ENCODE results near the gene DGKI. TPM values are rescaled to one million over a fixed set of nuclear protein-coding genes. Genes with fewer than 3 reads are reported as not detected.

DGKI gene
- total RNA-seq, 4 donors from 2014 or later: 0.42 to 6.2 (median 2.0) TPM

DNA sequence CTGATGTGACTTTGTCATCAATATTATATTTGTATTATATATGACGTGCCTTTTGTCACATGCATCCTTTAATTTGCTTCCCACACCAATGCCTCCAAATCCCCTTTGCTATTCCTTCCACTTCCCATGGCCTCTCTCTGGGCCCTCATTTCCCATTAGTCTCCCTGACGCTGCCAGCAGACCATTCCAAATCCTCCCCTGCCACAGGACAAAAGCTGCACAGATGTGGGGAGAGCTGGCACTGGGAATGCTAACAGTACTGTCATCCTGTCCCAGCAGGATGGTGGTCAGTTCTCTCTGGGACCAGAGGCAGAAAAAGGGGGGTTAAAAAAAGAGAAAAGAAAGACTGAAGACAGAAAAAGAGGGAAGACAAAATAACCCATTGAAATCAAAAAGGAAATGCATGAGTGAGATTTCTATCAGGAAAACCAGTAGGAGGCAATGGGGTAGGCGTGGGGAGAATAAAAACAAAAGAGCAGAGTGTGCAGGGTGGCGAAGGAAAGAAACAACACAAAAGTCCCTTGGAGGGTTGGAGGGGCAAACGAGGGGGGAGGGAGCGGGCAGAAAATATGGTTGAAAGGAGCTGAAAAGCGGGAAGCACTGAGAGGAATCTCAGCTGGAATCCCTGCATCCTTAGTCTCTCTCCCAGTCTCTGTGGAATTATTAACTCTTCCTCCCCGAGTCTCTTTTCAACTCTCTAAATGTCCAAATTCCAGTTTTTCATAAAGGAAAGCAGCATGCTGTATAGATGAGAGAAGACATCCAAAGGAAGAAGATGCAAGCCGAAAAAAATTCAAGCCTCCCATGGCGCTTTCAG, 444.0 kb downstream of the DGKI start:
- TF ChIP-seq, protein P1, sequence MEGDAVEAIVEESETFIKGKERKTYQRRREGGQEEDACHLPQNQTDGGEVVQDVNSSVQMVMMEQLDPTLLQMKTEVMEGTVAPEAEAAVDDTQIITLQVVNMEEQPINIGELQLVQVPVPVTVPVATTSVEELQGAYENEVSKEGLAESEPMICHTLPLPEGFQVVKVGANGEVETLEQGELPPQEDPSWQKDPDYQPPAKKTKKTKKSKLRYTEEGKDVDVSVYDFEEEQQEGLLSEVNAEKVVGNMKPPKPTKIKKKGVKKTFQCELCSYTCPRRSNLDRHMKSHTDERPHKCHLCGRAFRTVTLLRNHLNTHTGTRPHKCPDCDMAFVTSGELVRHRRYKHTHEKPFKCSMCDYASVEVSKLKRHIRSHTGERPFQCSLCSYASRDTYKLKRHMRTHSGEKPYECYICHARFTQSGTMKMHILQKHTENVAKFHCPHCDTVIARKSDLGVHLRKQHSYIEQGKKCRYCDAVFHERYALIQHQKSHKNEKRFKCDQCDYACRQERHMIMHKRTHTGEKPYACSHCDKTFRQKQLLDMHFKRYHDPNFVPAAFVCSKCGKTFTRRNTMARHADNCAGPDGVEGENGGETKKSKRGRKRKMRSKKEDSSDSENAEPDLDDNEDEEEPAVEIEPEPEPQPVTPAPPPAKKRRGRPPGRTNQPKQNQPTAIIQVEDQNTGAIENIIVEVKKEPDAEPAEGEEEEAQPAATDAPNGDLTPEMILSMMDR (IDR thresholded peaks at IDR 0.05): no peak
- TF ChIP-seq EP300 (IDR thresholded peaks at IDR 0.05) (no peak), POLR2AphosphoS5 (IDR thresholded peaks at IDR 0.05) (no peak), POLR2A (IDR thresholded peaks at IDR 0.05) (no peak)
- WGBS: 48% methylated on average over 10 of the region's 10 CpGs
- H3K27ac ChIP-seq: no peak overlapping the region

DNA sequence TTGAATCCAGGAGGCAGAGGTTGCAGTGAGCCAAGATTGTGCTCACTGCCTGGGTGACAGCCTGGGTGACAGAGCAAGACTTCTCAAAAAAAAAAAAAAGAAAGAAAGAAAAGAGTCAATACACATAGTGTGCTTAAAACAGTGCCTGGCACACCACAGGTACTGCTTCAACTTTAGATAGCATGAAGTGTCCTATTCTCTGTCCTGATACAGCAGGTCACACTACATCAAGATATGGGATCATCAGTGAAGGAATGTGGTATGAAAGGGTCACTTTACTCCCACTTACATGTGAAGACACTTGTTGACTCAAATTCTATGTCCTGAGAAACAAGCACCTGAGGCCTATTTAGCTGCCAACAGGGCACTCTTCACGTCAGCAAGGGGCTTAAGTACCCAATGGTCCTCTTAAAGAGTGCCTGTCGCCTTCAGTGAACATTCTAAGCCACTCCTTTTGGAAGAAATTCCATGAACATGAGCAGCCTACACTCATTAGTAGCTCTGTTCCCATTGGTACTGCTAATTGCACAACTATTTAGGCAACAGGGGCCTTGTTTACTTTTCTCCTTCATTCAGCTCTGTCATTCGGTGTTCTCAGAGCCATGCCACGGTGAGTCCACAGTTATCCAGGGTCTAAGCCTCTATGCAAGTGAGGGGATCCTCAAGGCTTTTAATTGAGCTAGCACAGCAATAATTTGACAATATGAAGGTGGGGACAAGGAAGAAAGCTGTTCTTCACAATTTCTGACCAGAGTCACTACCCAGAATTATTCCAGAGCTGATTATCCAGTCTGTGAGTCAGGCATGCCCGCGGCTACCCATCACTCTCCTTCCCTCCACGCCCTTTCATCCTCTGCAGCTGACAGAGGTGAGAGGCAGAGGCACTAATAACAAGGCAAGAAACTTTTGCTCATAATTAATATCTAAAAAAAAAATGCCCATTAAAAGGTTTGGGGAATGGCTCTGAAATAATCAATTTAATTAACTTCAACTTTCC, 446.6 kb downstream of the DGKI start:
- no peak for TF ChIP-seq POLR2AphosphoS5 (IDR thresholded peaks at IDR 0.05)
- TF ChIP-seq POLR2A (IDR thresholded peaks at IDR 0.05): no peak
- TF ChIP-seq, protein P1 (IDR thresholded peaks at IDR 0.05): no peak
- no peak for TF ChIP-seq EP300 (IDR thresholded peaks at IDR 0.05)
- H3K4me3 ChIP-seq: no peak overlapping the region
- WGBS: 76% methylated on average over 7 of the region's 7 CpGs
- H3K27ac ChIP-seq: no peak overlapping the region
- no peaks in the 10 kb centered on the region for H3K36me3 ChIP-seq
- no peak for DNase-seq (ENCODE audit: low spot score in 2 of 2)
- H3K27me3 ChIP-seq: no peaks in the 10 kb centered on the region
- H3K4me1 ChIP-seq: no peaks in the 10 kb centered on the region
- no peaks in the 10 kb centered on the region for H3K9me3 ChIP-seq

More for the DNA sequence above, 444.0 kb downstream of the DGKI start:
- Histone ChIP-seq H3K4me3 (no peak overlapping the region), H3K4me1 (no peaks in the 10 kb centered on the region), H3K9me3 (no peaks in the 10 kb centered on the region), H3K27me3 (no peaks in the 10 kb centered on the region), H3K36me3 (no peaks in the 10 kb centered on the region)
- DNase-seq (ENCODE audit: low spot score in 2 of 2): no peak

DNA sequence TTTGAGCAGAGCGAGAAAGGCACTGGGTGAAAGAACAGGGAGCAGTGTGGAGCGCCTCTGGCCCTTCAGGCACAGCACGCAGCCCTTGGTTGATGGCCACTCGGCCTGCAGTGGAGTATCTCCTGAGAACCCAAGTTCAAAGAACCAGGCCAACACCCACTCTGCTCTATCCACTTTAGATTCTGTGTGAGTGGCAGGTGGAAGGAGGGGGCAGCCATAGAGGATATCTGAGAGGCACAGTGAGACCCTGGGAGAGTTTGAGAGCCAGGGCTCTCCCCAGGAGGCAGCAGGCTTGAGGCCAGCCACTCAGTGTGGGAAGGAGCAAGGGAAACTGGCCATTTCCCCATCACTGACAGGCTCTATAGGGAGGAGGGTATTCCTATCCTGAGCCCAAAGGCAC, 450.7 kb downstream of the DGKI start:
- 89% methylated on average over 4 of the region's 4 CpGs for WGBS

DNA sequence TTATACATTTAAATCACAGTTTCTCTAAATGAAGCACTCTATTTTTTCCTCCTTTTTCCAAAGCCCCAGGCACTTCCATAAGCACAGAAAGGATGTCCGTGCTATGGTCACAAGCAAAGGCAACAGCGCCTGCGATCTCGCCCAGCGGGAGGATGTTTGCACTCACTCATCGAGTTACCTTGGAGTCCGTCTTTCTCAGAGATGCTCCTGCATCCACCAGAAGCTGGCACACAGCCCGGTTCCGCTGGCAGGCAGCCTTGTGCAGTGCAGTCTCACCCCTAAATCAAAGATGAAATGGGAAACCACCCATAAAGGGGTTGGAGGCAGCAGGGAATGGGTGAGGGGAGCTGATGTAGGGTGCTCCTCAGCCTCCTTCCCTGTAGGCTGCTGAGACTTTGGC, 451.4 kb downstream of the DGKI start:
- Histone ChIP-seq H3K9me3 (no peaks in the 10 kb centered on the region), H3K27ac (no peak overlapping the region), H3K36me3 (no peaks in the 10 kb centered on the region), H3K4me3 (no peak overlapping the region), H3K27me3 (no peaks in the 10 kb centered on the region), H3K4me1 (no peaks in the 10 kb centered on the region)
- 55% methylated on average over 9 of the region's 9 CpGs for WGBS
- DNase-seq (ENCODE audit: low spot score in 2 of 2): no peak
- TF ChIP-seq POLR2AphosphoS5 (IDR thresholded peaks at IDR 0.05): no peak

More for the DNA sequence above, 450.7 kb downstream of the DGKI start:
- H3K9me3 ChIP-seq: no peaks in the 10 kb centered on the region
- H3K27me3 ChIP-seq: no peaks in the 10 kb centered on the region
- H3K4me3 ChIP-seq: no peak overlapping the region
- TF ChIP-seq POLR2A (IDR thresholded peaks at IDR 0.05) (no peak), EP300 (IDR thresholded peaks at IDR 0.05) (no peak), POLR2AphosphoS5 (IDR thresholded peaks at IDR 0.05) (no peak)
- TF ChIP-seq, protein P1 (IDR thresholded peaks at IDR 0.05): no peak
- H3K4me1 ChIP-seq: no peaks in the 10 kb centered on the region
- no peak for DNase-seq (ENCODE audit: low spot score in 2 of 2)
- no peak overlapping the region for H3K27ac ChIP-seq
- H3K36me3 ChIP-seq: no peaks in the 10 kb centered on the region

DNA sequence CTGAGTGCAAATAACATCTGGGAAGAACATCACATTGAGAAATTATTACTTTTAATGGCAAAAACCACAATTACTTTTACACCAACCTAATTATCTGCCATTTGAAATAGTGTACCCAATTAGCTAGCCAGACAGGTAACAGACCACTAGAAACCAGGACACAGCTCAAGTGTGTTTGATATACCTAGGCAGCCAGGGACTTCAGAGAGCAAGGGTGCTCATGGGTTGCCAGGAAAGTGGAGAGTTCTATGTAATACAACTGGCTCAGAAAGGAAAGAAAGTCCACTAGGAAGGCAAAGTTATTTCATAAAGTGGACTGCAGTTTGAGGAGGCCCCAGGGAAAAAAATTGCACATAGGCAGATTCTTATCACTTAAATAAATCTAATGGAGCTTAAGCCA, 453.2 kb downstream of the DGKI start:
- DNase-seq (ENCODE audit: low spot score in 2 of 2): no peak
- Histone ChIP-seq H3K36me3 (no peaks in the 10 kb centered on the region), H3K4me3 (no peak overlapping the region), H3K27me3 (no peaks in the 10 kb centered on the region), H3K9me3 (no peaks in the 10 kb centered on the region), H3K4me1 (no peaks in the 10 kb centered on the region), H3K27ac (no peak overlapping the region)
- TF ChIP-seq, protein P1 (IDR thresholded peaks at IDR 0.05): no peak
- no peak for TF ChIP-seq POLR2A (IDR thresholded peaks at IDR 0.05)
- no peak for TF ChIP-seq POLR2AphosphoS5 (IDR thresholded peaks at IDR 0.05)
- TF ChIP-seq EP300 (IDR thresholded peaks at IDR 0.05): no peak

Measured in suprapubic skin (tissue), 4 donors.